Astrocyte (in vitro differentiated cells and primary cell): Measurements from ENCODE around the gene OSM.

Experiments
- CTCF ChIP-seq: IDR thresholded peaks from 2 replicates; pipeline ENCODE4 v1.5.1; 2011; ENCODE audit warnings: low read depth, mild to moderate bottlenecking, inconsistent platforms, low read length, moderate library complexity; ENCODE audit not compliant: insufficient read depth
- EZH2 ChIP-seq: IDR thresholded peaks from 2 replicates; pipeline ENCODE4 v1.6.1; 2012; ENCODE audit warnings: mild to moderate bottlenecking, low read length, inconsistent platforms; ENCODE audit not compliant: insufficient read depth

GRCh38 chr22:30267382-30268302, 991 bp upstream of the OSM start:
- TF ChIP-seq CTCF = no peak
- no peak for TF ChIP-seq EZH2
